HG03342 (cell line): ENCODE data around the gene TEF.
"Not testable (repeated sequence)": the region's sequence is repeated elsewhere in the genome, so short reads cannot be mapped to it uniquely, and the experiment has no call there.

ENCODE experiments used
- ATAC-seq: cut with Tn5 transposase; IDR thresholded peaks from one replicate; pipeline ENCODE4 v1.9.1; 2021; ENCODE audit warnings: mild to moderate bottlenecking, moderate library complexity; ENCODE audit not compliant: unreplicated experiment

TEF gene

DNA sequence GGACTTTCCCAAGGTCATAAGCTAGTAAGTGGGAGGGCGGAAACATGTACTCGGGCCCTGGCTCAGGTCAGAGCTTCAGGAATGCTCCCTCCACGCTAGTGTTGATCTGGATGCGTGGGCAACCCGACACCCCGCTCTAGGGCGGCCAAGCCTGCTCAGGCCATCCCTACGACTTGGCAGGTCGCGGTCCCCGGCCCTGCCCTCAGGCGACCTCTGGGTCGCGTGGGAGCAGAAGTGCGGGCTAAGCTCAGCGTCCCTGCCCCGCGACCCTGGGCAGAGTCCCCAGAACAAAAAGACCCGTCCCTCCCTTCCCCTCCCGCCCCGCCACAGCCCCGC lies 781 bp upstream of the TEF start:
- peak; percentile 21 for ATAC-seq

DNA sequence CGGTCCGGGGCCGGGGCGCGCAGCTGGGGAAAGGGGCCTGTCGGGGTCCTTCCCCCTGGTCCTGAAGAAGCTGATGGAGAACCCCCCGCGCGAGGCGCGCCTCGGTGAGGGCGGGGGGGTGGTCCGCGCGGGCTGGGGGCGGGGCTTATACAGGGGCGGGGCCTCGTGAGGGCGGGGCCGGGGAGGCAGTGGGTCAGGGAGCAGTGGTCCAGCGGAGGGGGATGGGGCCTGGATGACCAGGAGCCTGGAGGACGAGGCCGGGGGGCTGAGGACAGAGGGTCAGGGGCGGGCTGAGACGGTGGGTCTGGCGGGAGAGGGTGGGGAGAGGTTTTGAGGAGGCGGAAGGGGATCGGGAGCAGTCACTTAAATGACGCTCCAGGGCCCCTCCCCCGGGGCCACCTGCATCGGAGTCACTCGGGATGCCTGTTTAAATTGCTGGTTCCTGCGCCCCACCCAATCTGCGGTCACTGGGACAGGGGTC lies 396 bp downstream of the TEF start:
- peak; percentile 30 for ATAC-seq

DNA sequence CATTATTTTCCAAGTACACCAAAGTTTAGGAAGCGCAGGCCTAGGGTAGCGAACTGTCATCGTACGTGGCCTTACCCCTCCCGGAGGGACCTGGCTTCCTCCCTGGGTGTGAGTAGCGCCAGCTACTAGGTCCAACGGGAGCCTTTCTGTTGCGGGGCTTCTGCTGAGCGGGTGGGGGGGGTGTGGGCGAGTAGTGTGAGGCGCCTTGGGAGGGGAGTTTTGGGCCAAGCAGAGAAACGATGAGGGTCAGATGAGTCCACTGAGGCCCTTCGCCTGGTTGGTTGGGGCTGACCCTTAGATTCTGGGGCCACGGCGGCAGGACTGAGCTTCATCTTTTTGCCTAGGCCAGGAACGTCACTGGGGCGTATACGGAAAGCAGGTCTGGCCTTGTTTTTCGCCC lies 868 bp downstream of the TEF start:
- ATAC-seq, result no peak

DNA sequence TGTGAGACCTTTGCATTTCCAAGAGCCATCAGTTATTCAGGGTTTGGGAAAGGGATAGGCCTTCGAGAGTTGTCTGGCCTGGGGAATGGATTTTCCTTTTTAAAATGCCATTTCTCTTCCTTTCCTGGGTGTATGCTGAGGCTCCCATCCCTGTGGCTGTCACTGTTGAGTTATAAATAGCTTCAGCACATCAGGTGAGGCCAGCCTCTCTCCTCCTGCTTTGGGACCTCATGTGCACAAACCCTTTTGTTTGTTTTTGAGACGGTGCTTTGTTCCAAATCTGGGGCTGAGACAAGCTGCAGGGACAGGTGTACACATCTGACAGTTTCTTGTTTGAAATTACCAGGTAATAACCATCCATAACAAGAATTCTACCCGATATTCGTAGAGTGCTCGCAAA lies 1.3 kb downstream of the TEF start:
- ATAC-seq, result no peak

DNA sequence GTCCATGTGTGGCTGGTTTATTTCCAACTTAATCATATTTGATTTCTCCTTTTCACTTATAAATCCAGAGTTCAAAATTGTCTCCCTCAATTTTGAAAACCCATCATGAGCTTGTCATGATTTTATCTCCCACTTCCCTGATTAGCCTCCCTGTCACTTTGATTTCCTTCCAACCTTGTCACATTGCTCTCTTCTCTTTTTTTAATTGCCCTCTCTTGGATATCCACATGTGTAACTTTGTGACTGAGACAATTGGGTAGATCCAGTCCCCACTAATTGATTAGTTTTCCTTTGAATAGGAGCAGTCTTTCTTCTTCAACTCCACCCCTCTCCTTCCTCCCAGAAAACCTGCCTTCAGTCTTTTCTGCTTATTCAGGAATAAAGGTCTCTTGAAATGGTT lies 2.4 kb downstream of the TEF start:
- no peak for ATAC-seq

DNA sequence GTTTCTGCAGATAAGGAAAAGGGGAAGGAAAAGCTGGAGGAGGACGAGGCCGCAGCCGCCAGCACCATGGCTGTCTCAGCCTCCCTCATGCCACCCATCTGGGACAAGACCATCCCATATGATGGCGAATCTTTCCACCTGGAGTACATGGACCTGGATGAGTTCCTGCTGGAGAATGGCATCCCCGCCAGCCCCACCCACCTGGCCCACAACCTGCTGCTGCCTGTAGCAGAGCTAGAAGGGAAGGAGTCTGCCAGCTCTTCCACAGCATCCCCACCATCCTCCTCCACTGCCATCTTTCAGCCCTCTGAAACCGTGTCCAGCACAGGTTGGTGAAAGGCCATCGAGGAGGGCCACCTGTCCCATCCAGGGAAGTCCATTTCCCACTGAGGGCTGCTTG lies 5.6 kb downstream of the TEF start:
- ATAC-seq, result no peak

DNA sequence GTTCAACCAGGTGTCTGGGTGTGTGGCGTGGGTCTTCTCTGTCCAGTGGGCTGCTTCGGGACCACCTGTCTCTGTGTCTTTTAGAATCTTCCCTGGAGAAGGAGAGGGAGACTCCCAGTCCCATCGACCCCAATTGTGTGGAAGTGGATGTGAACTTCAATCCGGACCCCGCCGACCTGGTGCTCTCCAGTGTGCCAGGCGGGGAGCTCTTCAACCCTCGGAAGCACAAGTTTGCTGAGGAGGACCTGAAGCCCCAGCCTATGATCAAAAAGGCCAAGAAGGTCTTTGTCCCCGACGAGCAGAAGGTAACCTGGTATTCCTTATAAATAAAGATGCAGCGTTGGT lies 12.2 kb downstream of the TEF start:
- no peak for ATAC-seq

DNA sequence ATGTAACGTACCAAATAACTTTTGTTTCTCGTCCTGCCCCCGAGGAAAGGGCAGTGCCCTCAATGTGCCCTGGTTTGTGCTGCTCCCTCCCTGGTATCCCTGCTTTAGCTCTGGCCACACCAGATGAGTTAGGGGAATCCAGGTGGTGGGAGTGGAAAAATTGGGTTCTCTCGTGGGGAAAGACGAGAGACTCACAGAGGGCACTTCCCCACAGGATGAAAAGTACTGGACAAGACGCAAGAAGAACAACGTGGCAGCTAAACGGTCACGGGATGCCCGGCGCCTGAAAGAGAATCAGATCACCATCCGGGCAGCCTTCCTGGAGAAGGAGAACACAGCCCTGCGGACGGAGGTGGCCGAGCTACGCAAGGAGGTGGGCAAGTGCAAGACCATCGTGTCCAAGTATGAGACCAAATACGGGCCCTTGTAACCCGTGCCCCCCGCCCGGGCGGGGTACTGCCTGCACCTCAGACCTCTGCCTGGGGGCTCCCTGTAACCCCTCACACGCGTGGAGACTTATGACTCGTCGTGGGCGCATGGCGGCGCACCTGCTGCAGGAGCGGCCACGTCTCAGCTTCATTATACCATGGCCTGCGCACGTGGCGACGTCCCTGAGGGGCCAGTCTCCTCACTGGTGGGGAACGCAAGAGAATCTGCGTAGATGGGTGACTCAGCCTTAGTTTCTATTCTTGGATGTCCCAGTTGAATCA lies 13.9 kb downstream of the TEF start:
- no peak for ATAC-seq

DNA sequence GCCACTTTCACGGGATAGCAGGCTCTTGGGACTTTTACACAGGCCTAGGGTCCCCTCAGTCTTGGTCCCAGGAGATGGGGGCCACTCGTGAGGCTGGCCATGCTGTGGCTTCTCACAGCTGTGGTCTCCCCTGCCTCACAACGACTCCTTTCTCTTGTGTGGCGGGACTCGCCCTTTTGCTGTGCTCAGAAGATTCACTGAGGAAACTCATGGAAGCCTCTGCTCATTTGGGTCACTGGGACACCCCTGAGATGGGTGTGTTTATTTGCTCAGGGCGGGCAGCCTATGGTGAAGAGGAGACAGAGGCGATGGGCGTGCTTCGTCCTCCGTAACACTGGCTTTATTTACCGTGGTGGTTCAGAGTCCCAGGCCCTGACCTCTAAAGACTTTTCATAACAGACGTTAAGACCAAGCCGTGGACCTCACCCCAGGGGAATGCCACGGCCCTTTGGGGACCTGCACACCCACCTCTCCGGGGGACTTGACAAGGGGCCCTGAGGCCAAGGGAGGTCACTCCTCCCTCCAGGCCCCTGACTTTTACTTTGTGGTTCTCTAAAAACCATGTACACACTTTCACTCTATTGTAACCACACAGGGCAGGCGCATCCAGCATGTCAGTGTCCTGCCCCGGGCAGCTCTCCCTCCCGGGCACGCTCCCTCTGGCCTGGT lies 15.5 kb downstream of the TEF start:
- no peak for ATAC-seq

DNA sequence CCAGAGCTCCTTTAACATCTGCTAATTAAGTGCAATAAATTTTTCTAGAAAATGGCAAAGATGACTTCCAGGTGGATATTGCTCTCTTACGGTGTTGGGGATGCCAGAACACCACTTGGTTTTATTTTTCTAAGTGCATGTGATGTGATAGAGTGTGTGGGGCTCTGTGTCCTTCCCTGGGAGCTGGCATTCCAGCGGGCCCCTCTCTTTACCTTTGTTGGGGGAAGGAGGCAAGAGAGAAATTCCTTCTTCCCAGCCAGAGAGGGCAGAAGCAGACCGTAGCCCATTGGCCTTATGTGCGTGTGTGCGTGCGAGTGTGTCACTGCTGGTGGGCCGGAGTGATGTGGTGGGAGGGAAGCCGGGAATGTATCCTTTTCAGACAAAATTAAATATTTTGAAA lies 17.2 kb downstream of the TEF start:
- no peak for ATAC-seq

DNA sequence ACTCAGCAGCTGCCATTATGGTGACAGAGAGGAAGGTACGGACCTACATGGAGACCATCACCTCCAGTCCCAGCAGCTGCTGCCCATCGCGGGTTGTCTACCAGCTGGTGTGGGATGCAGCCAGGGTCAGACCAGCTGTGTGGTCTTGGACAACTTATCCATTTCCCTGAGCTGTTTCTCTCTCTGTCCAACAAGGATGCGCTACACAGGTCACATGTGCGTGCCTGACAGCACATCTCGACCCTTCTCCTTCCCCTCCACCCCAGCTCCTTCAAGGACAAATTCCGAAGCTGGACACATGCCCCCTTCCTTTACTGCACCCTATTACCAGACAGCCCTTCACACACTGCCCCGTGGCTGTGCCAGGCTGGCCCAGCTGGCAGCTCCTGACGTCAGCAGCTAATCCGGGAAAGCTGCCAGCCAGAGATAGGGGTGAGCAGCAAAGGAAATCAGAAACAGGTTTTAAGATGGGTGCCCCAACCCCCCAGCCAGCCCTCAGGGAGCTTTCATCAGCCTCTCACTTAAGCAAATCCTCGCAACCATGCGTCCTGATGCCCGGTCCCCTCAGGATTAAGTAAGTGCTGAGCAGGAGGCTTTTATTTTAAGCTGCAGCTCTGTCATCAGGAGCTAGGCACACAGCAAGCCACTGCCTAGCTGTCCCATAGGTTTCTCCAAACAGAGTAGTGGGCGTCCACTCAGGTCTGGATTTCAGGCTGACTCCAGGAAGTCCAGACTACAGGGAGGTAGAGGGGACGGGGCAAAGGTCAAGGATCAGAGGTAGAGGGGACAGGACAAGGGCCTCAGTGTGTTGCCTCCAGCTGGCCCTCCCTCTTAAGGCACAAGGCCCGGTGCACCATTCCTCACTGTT lies 20.3 kb downstream of the TEF start:
- ATAC-seq, result no peak

DNA sequence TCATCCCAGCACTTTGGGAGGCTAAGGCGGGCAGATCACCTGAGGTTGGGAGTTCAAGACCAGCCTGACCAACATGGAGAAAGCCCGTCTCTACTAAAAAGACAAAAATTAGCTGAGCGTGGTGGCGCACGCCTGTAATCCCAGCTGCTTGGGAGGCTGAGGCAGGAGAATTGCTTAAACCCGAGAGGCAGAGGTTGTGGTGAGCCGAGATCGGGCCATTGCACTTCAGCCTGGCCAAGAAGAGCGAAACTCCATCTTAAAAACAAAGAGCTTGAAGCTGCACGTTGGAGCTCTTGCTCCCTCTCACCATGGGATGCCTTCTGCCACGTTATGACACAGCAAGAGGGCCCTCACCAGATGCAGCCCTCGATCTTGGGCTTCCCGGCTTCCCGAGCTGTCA lies 21.1 kb downstream of the TEF start:
- ATAC-seq, result not testable (repeated sequence)

DNA sequence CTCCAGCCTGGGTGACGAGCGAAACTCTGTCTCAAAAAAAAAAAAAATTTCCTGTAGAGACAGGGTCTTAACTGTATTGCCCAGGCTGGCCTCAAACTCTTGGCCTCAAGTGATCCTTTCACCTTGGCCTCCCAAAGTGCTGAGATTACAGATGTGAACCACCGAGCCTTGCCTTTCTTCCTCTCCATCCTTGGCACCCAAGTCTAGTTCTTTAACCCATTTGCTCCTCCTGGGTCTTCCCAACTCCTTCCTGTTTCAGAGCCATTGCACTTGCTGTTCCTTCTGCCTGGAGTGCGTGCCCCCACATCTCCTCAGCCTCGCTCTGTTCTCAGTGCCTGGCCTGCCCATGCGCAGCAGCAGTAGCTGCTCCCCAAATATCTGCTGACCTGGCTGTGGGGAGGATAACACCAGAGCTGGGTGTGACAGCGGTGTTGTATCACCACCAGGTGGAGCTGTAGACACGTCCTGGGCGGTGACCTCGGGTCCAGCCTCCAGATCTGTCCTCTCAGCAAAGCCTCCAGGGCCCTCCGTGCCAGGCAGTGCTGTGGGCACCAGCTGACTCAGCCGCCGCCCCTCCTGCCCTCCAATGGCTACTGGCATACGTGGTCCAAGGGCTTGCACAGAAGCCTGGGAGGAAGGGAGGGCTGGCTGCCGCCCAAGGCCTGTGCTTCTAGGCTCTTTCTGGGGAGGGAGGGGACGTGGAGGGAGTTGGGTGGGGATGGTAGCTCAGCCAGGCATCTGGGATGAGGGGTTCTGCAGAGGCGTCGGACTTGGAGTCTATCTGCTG lies 22.0 kb downstream of the TEF start:
- ATAC-seq, result no peak

DNA sequence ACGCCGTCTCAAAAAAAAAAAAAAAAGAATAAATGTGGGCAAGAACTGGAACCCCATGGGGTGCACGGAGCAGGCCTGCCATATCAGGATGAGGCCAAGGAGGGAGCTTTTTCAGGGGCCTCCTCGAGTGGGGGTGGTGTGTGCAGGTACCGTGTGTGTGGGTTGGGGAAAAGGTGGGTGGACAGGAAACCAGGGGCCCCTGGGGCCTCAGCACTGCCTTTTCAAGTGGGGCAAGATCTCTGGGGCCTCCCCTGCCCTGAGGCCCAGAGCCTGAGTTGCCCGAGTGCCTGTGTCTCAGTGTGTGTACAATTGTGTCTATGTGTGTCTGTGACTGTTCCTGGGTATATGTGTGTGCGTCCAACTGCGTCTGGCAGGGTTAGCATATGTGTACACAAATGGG lies 23.8 kb downstream of the TEF start:
- no peak for ATAC-seq

DNA sequence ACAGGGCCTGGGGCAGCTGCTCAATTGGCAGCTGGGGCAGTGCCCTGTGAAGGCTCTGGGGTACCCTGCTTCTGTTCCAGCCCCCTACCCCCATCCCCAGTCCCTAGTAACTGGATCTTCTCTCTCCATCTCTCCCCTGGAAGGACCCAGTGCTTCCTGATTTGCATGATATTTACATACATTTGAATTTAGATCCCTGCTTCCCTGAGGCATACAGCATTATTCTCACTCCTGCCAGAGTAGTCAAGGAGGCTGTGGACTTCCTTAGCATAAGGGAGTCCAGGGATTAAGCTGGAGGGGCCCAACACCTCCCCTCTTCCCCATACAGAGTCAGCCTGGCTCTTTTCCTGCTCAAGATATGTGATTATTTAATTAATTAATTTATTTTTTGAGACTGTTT lies 24.7 kb downstream of the TEF start:
- no peak for ATAC-seq

DNA sequence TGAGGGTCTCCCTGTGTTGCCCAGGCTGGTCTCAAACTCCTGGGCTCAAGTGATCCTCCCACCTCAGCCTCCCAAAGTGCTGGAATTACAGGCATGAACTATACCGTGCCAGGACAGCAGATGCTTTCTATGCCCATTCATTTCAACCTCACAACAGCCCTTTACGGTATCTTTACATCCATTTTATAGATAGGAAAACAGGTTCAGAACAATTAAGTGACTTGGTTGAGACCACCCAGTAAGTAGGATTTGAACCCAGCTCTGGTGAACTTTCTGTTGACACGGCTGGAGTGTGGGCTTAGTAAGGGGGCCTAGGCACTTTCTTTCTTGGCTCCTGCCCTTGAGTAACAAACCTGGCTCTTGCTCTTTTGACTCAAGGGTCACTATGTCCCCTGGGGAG lies 25.7 kb downstream of the TEF start:
- no peak for ATAC-seq

DNA sequence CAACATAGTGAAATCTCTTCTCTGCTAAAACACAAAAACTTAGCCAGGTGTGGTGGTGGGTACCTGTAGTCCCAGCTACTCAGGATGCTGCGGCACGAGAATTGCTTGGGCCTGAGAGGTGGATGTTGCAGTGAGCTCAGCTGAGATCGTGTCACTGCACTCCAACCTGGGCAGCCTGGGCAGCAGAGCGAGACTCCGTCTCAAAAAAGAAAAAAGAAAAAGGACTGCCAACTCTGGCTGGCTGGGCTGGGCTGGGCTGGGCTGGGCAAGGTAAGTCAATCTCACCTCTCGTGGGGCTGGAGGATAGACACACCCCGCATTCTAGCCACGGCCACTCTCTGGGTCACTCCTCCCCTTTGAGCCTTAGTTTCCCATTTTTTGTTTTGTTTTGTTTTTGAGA lies 26.9 kb downstream of the TEF start:
- no peak for ATAC-seq

DNA sequence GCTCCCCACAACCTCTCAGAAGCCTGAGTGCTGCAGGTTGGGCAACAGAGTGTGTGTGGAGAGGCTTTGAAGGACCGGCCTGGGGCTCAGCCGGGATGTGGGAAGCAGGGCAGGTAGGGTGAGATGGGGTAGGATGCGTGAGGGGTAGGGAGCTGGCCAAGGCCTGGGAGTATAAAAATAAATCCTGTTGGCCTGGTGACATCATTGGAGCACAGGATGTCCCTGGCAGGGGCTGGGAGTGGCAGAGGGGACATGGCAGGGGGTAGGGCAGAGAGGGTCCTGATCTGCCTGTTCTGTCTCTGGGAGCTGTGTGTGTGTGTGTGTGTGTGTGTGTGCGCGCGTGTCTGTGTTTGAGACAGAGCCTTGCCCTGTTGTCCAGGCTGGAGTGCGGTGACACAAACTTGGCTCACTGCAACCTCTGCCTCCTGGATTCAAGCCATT lies 28.6 kb downstream of the TEF start:
- no peak for ATAC-seq

DNA sequence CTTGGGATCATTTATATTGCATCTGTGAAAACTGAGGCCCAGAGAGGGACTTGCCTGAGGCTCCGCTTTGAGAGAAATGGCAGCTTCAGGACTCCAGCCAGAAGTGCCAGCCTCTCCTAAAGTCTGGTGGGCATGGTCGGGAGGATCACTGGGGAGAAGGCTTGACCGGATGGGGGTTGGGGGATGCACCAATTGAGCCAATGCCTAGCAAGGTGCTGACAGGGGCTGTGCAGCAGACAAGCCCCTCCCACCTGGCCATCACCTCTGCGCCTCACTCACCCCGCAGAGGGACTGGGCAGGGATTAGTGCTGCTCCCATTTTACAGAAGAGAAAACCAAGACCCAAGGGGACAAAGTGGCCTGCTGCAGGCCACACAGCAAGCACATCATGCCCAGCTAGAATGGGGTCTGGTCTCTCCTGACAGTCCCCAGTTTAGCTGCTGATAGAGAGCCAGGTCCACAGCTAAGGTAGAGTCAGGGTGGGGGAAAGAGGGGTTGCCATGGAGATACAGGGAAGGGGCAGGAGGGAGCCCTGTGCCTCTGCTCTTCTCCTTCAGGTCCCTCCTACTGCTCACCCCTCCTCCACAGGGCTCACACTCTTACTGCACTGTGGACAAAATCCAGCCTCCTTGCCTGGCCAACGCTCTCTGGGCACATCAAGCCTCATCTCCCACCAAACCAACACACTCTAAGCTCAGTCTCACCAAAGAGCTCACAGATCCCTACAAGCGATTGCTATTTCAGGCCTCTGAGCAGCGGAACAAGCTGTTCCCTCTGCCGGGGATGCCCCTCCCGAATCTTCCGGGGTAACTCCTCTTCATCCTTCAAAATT lies 29.5 kb downstream of the TEF start:
- no peak for ATAC-seq

DNA sequence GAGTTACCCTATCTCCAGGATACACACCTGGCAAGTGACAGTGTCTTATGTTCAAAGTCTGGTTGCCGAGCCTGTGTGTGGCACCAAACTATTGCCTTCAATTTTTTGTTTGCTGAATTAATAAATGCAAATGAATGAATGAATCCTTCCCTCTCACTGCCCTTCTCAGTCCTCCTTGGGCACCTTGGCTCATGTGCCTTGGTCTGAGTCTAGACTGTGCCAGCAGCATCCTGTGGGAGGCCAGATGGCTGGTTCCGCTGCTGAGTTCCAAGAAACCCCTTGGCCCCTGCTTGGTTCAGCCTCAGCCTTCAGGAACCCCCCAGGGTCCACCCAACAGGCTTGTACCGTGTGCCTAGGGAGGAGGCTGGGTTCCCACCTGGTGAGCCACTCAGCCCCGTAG lies 33.8 kb downstream of the TEF start:
- ATAC-seq, result no peak
